HG03280 (cell line): ENCODE measurements around the gene PCGF2.
"Not testable (repeated sequence)": the region's sequence is repeated elsewhere in the genome, so short reads cannot be mapped to it uniquely, and the experiment has no call there.

ENCODE experiments used
- ATAC-seq: cut with Tn5 transposase; IDR thresholded peaks from one replicate; pipeline ENCODE4 v1.9.1; 2021; ENCODE audit warnings: mild to moderate bottlenecking, moderate library complexity; ENCODE audit not compliant: unreplicated experiment

Gene PCGF2

GRCh38 chr17:38748149-38748891 is at the start of gene PCGF2:
Gene PCGF2, minus strand, starts transcription at chr17:38748336. Its CDS starts 7,934 bp downstream, at chr17:38740402.
- no peak for ATAC-seq

GRCh38 chr17:38797828-38798227 is 49.7 kb upstream of the PCGF2 start:
- ATAC-seq, result no peak

GRCh38 chr17:38797158-38797490 is 49.0 kb upstream of the PCGF2 start:
- ATAC-seq, result no peak

DNA sequence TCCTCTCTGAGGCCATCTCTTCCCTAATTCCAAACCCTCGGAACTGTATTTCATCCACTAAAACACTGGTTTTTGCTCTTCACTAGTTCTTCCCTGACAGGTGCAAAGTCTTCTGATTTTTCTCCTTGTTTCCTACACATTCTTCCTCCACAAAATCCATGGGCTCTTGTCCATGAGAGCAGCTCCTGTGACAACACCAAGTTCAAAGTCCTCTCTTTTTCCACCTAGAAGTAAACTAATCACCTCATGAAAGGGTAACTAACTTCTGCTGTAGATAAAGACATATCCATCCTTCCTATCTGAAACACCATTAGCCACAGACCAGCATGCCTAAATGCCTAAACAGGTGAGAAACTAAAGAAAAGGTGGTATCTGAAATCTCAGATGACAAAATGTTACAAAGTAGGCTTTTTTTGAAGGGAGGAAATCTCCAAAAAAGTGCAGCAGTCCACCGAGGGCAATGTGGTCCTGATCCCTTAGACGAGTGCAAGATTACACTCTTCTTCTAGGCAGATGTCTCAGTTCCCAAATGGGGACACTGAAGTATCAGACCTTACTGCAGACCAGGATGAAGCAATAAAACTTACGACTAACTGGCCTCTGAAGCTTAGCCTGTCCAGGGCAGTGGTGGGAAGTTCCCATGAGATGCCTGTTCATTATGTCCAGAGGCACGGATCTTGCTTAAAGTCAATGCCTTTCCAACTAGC is 48.5 kb upstream of the PCGF2 start:
- no peak for ATAC-seq

- no peak for ATAC-seq
Observed at GRCh38 chr17:38794221-38794620, 46.1 kb upstream of the PCGF2 start.

GRCh38 chr17:38791162-38791561 is 43.0 kb upstream of the PCGF2 start:
- no peak for ATAC-seq

DNA sequence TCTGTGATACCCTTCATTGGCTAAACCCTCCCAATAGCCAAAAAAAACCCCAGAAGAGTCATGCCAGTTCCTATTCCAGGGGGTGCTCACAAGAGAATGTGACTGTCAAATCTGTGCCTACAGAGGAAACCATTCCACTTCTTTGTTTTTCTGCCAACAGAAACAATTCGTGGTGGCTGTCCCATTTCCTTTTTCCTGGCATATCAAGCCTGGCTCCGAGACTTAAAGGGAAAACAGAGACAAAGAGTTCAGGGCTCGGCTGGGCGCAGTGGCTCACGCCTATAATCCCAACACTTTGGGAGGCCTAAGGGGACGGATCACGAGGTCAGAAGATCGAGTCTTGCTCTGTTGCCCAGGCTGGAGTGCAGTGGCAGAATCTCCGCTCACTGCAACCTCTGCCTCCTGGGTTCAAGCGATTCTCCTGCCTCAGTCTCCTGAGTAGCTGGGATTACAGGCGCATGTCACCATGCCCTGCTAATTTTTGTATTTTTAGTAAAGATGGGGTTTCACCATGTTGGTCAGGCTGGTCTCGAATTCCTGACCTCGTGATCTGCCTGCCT is 42.1 kb upstream of the PCGF2 start:
- ATAC-seq, result not testable (repeated sequence)

- no peak for ATAC-seq
Observed at GRCh38 chr17:38789185-38789584, 41.0 kb upstream of the PCGF2 start.

GRCh38 chr17:38787999-38788398 is 39.9 kb upstream of the PCGF2 start:
- not testable (repeated sequence) for ATAC-seq

GRCh38 chr17:38786372-38786771 is 38.2 kb upstream of the PCGF2 start:
- ATAC-seq, result no peak

GRCh38 chr17:38783227-38783626 is 35.1 kb upstream of the PCGF2 start:
- ATAC-seq, result no peak

DNA sequence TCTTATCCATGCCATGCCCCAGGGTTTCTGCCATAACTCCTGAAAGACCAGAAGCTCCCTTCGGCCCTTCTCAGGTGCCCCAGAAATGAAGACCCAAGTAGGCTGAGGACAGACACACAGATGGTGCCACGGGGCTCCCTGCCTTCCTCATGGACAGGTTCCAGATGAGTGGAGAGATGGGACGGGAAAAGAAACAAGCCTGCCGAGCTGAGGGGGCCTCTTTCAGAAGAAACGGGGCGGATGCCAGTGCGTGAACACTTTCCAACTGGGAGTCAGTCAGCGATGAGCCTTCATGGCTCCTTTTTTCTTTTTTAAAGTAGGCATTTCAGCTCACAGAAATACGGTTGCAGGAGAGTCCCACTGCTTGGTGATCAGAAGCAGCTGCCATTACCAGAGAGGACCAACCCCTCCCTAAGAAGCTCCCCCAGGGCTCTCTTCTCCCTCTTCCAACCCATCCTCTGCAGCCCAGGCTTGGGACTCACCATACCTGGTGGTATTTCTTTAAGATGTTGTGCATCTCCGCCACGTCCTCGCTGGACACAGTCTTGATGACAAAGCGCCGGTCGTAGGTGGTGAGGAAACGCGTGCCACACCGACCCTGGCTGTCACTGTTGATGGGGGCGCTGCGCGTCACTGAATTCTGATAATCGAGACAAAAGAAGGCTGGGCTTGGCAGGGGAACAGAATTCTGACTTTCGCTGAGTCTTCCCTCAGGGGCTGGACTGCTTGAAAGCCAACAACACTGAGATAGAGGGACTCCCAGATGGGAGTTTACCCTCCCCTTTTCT is 32.0 kb upstream of the PCGF2 start:
- ATAC-seq, result no peak

DNA sequence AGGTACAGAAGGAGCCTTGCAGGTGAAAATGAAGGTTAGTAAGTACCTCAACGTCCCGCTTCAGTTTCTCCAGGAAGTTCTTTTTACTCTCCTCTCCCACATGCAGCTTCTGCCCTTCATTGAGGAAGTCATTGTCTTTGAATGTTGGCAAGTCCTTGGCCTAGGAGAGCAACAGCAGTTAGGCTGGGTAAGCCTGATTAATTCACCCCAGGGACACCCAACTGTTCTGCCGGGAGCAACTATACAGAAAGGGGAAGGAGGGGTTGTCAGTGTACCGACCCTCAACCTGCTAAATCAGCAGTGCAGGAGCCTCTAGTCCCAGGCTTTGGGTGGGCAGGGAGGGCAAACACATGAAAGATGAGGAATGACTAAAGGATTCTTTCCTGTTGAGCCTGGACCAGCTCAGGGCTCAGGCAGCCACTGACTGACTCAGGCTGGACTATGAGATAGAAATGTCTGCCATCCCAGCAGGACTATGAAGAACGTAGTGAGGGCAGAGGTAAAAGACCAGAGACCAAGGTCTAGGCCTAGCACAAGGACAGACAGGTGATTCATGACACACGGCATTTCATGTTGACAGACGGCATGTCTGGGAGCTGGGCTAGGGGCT is 29.6 kb upstream of the PCGF2 start:
- no peak for ATAC-seq

DNA sequence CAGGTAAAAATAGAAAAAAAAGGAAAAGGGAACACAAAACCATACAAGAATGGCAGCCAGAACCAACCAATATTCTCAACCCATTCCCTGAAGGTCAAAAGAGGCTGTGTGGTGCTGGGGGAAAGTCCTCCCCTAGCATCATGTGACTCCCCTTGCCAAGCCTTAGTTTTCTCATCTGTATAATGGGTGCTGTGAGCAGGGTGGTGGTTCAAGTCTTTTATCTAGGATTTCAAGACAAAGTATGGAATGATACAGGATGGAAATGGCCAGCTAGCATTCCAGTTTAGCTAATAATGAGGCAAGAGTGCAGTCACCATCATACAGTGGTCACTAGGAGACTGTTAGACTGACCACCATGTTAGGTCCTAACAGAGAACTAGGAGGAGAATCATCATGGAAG is 25.1 kb upstream of the PCGF2 start:
- ATAC-seq, result no peak

GRCh38 chr17:38768417-38768816 is 20.3 kb upstream of the PCGF2 start:
- no peak for ATAC-seq

DNA sequence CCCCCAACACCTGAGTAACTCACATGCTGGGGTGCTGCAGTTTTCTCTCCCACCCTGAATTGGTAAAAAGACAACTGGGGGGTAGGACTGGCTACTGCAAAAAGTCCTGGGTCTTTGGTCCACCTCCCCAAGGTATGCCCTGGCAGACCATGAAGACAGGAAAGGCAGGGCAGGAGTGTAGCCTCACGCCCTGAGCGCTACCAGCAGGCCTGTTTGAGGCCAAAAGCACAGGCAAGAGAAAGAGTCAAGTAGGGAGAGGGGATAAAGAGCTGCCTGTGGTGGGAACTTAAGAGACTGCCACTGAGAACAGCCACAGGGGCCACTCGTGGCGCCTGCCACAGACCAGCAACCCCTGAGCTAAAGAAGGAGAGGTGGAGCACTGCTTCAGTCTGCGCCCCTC is 18.2 kb upstream of the PCGF2 start:
- ATAC-seq, result no peak

DNA sequence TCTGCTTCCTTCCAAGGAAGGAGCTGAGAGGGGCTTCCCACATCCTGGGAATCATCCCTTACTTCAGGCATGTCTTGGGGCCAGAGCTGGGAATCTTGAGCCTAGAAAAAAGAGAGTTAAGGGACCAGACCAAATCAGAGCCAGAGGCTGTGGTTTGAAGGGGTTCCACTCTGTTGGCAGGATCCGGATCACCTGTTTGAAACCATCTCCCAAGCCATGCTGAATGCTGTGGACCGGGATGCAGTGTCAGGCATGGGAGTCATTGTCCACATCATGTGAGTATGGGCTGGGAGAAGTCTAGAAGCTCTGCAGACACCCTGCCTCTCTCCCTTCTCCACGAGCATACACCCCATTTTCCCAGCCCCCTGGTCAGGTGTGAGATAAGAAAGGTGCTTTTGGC is 14.1 kb upstream of the PCGF2 start:
- ATAC-seq, result no peak

GRCh38 chr17:38761612-38762011 is 13.5 kb upstream of the PCGF2 start:
- ATAC-seq, result no peak

- no peak for ATAC-seq
Observed at GRCh38 chr17:38753071-38753506, 5.0 kb upstream of the PCGF2 start.

DNA sequence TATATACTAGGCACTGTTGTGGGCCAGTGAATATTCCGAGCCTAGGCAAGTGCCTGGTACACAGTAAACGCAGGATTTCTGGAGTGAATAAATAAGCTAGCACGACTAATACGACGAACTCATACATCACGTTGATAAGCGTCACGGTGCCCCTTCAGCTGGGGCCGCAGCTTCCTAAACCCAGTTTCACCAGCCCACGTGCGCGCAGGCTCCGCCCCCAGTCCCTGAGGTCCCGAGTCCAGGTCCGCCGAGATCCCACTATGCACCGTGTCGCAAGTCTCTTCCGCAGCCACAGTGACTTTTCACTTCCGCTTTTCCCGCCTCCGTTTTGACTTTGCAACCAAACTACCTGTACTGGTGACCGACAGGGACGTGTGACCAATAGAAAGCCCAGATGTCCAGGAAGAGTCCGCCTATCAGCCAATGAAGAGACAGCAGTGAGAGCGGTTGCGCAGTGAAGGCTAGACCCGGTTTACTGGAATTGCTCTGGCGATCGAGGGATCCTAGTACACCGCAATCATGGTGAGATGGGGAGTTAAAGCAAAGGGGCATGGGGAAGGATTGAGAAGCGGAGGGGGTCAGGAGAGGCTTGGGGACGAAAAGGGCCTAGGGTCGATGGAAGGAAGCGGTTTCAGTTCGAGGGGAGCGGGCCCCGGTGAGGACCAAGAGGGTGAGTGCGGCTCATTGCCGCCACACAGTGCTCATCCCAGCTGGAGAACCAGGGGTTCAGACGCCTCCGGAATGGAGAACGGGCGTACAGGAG is 4.4 kb upstream of the PCGF2 start, which contains the start of gene PSMB3:
Gene PSMB3, plus strand, starts transcription at position 434 of the 763 bp plus-strand sequence. Its CDS starts 86 bp downstream, at position 520.
- ATAC-seq, result peak; percentile 74
